ENCODE measurements around the gene OR56A1. TPM values are rescaled to one million over a fixed set of nuclear protein-coding genes. Genes with fewer than 3 reads are reported as not detected.

OR56A1 gene
- polyA plus RNA-seq, 1 donor from 2014 or later: not detected

GRCh38 chr11:6013042-6013441 lies 17.5 kb downstream of the OR56A1 start:
- no peaks in the 10 kb centered on the region for H3K36me3 ChIP-seq (ENCODE audit: insufficient read depth, low read length)
- H3K4me3 ChIP-seq (ENCODE audit: low read length): no peak overlapping the region
- H3K9me2 ChIP-seq (ENCODE audit: insufficient read depth, low read length): no peaks in the 10 kb centered on the region
- H3K4me2 ChIP-seq (ENCODE audit: low read length): no peak overlapping the region
- no peaks in the 10 kb centered on the region for H3K79me2 ChIP-seq (replicated peaks; ENCODE audit: insufficient read depth, low read length)
- no peaks in the 10 kb centered on the region for H3K27me3 ChIP-seq (ENCODE audit: insufficient read depth, low read depth, low read length)
- H3K9me3 ChIP-seq (ENCODE audit: low read length): no peaks in the 10 kb centered on the region
- H4K20me1 ChIP-seq (ENCODE audit: insufficient read depth): no peaks in the 10 kb centered on the region
- H3F3A ChIP-seq (ENCODE audit: insufficient read depth, low read length, poor library complexity, severe bottlenecking): no peaks in the 10 kb centered on the region
- H3K27ac ChIP-seq (ENCODE audit: low read length): no peak overlapping the region
- no peak overlapping the region for H3K9ac ChIP-seq (ENCODE audit: low read length)
- no peak overlapping the region for H2AFZ ChIP-seq (ENCODE audit: low read depth, low read length)
- TF ChIP-seq EZH2 (IDR thresholded peaks at IDR 0.05; ENCODE audit: borderline replicate concordance, insufficient read depth, low read length, poor library complexity, severe bottlenecking) (no peak), TAF1 (IDR thresholded peaks at IDR 0.05; ENCODE audit: low read depth) (no peak), MXI1 (conservative IDR thresholded peaks at IDR 0.05; ENCODE audit: poor library complexity, severe bottlenecking) (no peak), SMC3 (conservative IDR thresholded peaks at IDR 0.05; ENCODE audit: poor library complexity) (no peak), EP300 (conservative IDR thresholded peaks at IDR 0.05; ENCODE audit: poor library complexity, severe bottlenecking) (no peak), RAD21 (conservative IDR thresholded peaks at IDR 0.05) (no peak)
- TF ChIP-seq, protein P1, sequence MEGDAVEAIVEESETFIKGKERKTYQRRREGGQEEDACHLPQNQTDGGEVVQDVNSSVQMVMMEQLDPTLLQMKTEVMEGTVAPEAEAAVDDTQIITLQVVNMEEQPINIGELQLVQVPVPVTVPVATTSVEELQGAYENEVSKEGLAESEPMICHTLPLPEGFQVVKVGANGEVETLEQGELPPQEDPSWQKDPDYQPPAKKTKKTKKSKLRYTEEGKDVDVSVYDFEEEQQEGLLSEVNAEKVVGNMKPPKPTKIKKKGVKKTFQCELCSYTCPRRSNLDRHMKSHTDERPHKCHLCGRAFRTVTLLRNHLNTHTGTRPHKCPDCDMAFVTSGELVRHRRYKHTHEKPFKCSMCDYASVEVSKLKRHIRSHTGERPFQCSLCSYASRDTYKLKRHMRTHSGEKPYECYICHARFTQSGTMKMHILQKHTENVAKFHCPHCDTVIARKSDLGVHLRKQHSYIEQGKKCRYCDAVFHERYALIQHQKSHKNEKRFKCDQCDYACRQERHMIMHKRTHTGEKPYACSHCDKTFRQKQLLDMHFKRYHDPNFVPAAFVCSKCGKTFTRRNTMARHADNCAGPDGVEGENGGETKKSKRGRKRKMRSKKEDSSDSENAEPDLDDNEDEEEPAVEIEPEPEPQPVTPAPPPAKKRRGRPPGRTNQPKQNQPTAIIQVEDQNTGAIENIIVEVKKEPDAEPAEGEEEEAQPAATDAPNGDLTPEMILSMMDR (IDR thresholded peaks at IDR 0.05; ENCODE audit: poor library complexity, severe bottlenecking): no peak

DNA sequence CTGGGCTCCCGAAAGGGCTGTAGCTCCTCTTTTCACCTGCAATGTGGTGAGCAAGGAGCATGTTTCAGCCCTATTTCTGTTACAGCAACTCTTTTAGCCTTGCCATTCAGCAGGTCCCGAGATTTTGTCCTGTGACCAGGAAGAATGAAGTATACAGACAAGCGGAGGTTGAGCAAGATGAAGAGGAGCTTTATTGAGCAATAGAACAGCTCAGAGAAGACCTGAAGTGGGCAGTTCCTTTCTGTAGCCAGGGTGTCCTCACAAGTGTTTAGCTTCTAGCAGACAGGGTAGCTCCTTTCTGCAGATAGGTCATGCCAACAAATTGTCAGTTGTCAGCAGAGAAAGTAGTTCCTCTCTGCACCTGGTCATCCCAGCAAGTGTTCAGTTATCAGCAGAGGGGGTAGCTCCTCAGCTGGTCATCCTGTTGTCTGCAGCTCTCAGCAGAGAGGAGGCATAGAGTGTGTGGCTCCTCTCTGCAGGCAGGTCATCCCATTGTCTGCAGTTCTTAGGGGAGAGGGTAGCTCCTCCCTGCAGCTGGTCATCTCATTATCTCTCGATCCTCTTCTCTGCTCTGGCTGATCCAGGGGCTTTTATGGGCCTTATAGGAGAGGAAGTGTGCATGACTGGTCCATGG lies 18.4 kb downstream of the OR56A1 start:
- Histone ChIP-seq H3K4me2 (ENCODE audit: low read length) (no peak overlapping the region), H3K27ac (ENCODE audit: low read length) (no peak overlapping the region), H2AFZ (ENCODE audit: low read depth, low read length) (no peak overlapping the region), H3K9me2 (ENCODE audit: insufficient read depth, low read length) (no peaks in the 10 kb centered on the region), H3K9ac (ENCODE audit: low read length) (no peak overlapping the region), H4K20me1 (ENCODE audit: insufficient read depth) (no peaks in the 10 kb centered on the region), H3K9me3 (ENCODE audit: low read length) (no peaks in the 10 kb centered on the region), H3F3A (ENCODE audit: insufficient read depth, low read length, poor library complexity, severe bottlenecking) (no peaks in the 10 kb centered on the region), H3K79me2 (replicated peaks; ENCODE audit: insufficient read depth, low read length) (no peaks in the 10 kb centered on the region), H3K4me3 (ENCODE audit: low read length) (no peak overlapping the region), H3K36me3 (ENCODE audit: insufficient read depth, low read length) (no peaks in the 10 kb centered on the region), H3K27me3 (ENCODE audit: insufficient read depth, low read depth, low read length) (no peaks in the 10 kb centered on the region)
- TF ChIP-seq, protein P1 (IDR thresholded peaks at IDR 0.05; ENCODE audit: poor library complexity, severe bottlenecking): no peak
- TF ChIP-seq EP300 (conservative IDR thresholded peaks at IDR 0.05; ENCODE audit: poor library complexity, severe bottlenecking) (no peak), MXI1 (conservative IDR thresholded peaks at IDR 0.05; ENCODE audit: poor library complexity, severe bottlenecking) (no peak), EZH2 (IDR thresholded peaks at IDR 0.05; ENCODE audit: borderline replicate concordance, insufficient read depth, low read length, poor library complexity, severe bottlenecking) (no peak), RAD21 (conservative IDR thresholded peaks at IDR 0.05) (no peak), POLR2AphosphoS5 (IDR thresholded peaks at IDR 0.05) (no peak), SMC3 (conservative IDR thresholded peaks at IDR 0.05; ENCODE audit: poor library complexity) (no peak), TAF1 (IDR thresholded peaks at IDR 0.05; ENCODE audit: low read depth) (no peak)
- TF ChIP-seq, protein P2, sequence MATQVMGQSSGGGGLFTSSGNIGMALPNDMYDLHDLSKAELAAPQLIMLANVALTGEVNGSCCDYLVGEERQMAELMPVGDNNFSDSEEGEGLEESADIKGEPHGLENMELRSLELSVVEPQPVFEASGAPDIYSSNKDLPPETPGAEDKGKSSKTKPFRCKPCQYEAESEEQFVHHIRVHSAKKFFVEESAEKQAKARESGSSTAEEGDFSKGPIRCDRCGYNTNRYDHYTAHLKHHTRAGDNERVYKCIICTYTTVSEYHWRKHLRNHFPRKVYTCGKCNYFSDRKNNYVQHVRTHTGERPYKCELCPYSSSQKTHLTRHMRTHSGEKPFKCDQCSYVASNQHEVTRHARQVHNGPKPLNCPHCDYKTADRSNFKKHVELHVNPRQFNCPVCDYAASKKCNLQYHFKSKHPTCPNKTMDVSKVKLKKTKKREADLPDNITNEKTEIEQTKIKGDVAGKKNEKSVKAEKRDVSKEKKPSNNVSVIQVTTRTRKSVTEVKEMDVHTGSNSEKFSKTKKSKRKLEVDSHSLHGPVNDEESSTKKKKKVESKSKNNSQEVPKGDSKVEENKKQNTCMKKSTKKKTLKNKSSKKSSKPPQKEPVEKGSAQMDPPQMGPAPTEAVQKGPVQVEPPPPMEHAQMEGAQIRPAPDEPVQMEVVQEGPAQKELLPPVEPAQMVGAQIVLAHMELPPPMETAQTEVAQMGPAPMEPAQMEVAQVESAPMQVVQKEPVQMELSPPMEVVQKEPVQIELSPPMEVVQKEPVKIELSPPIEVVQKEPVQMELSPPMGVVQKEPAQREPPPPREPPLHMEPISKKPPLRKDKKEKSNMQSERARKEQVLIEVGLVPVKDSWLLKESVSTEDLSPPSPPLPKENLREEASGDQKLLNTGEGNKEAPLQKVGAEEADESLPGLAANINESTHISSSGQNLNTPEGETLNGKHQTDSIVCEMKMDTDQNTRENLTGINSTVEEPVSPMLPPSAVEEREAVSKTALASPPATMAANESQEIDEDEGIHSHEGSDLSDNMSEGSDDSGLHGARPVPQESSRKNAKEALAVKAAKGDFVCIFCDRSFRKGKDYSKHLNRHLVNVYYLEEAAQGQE (IDR thresholded peaks at IDR 0.05; ENCODE audit: borderline replicate concordance): no peak

All from neural cell (in vitro differentiated cells).